WTC11 (cell line): Measurements from ENCODE around the gene GEMIN2. TPM values are rescaled to one million over a fixed set of nuclear protein-coding genes. Genes with fewer than 3 reads are reported as not detected.

Experiments used
- AFF4 ChIP-seq: sonication (generic); formaldehyde crosslinking; IDR thresholded peaks from 2 replicates; pipeline ENCODE4 v1.8.1; 2023; ENCODE audit warnings: mild to moderate bottlenecking, missing genetic modification reagents, borderline replicate concordance
- AR ChIP-seq: fragments of 250-450 bp; sonication (Bioruptor Pico); IDR thresholded peaks from 2 replicates; pipeline ENCODE4 v1.9.0; 2021; ENCODE audit warnings: mild to moderate bottlenecking
- CTCF ChIP-seq: fragments of 200-600 bp; IDR thresholded peaks from 2 replicates; pipeline ENCODE4 v1.8.0; 2022; ENCODE audit warnings: antibody characterized with exemption
- E2F4 ChIP-seq: sonication (generic); formaldehyde crosslinking; IDR thresholded peaks from 2 replicates; pipeline ENCODE4 v1.8.1; 2022; ENCODE audit warnings: low read depth, mild to moderate bottlenecking, moderate library complexity, missing genetic modification reagents, borderline replicate concordance
- E2F5 ChIP-seq: sonication (generic); formaldehyde crosslinking; IDR thresholded peaks from 2 replicates; pipeline ENCODE4 v1.8.1; 2022; ENCODE audit warnings: mild to moderate bottlenecking, moderate library complexity, missing genetic modification reagents
- ERG ChIP-seq: fragments of 250-450 bp; sonication (Bioruptor Pico); IDR thresholded peaks from 2 replicates; pipeline ENCODE4 v1.8.0; 2021; ENCODE audit warnings: mild to moderate bottlenecking
- FOXK1 ChIP-seq: sonication (generic); formaldehyde crosslinking; IDR thresholded peaks from 2 replicates; pipeline ENCODE4 v1.8.0; 2022; ENCODE audit warnings: mild to moderate bottlenecking, moderate library complexity, missing genetic modification reagents
- GABPB1 ChIP-seq: sonication (generic); formaldehyde crosslinking; IDR thresholded peaks from 2 replicates; pipeline ENCODE4 v1.8.1; 2023; ENCODE audit warnings: mild to moderate bottlenecking, missing genetic modification reagents
- MYBL2 ChIP-seq: sonication (generic); formaldehyde crosslinking; IDR thresholded peaks from 2 replicates; pipeline ENCODE4 v1.8.1; 2023; ENCODE audit warnings: mild to moderate bottlenecking, moderate library complexity, missing genetic modification reagents
- NFYB ChIP-seq: sonication (generic); formaldehyde crosslinking; conservative IDR thresholded peaks from 2 replicates; pipeline ENCODE4 v1.8.0; 2022; ENCODE audit warnings: low read depth, missing genetic modification reagents
- NR1H2 ChIP-seq: sonication (generic); formaldehyde crosslinking; IDR thresholded peaks from 2 replicates; pipeline ENCODE4 v1.9.0; 2021; ENCODE audit warnings: mild to moderate bottlenecking, moderate library complexity, missing genetic modification reagents
- NR2C2 ChIP-seq: sonication (generic); formaldehyde crosslinking; IDR thresholded peaks from 2 replicates; pipeline ENCODE4 v1.8.0; 2022; ENCODE audit warnings: mild to moderate bottlenecking, missing genetic modification reagents
- RELA ChIP-seq: sonication (generic); formaldehyde crosslinking; IDR thresholded peaks from 2 replicates; pipeline ENCODE4 v1.8.1; 2022; ENCODE audit warnings: missing genetic modification reagents, mild to moderate bottlenecking, borderline replicate concordance
- SMAD3 ChIP-seq: sonication (generic); formaldehyde crosslinking; IDR thresholded peaks from 2 replicates; pipeline ENCODE4 v1.8.0; 2022; ENCODE audit warnings: missing genetic modification reagents, mild to moderate bottlenecking, borderline replicate concordance
- SP1 ChIP-seq: sonication (generic); formaldehyde crosslinking; conservative IDR thresholded peaks from 2 replicates; pipeline ENCODE4 v1.8.1; 2022; ENCODE audit warnings: missing genetic modification reagents
- TEAD1 ChIP-seq: sonication (generic); formaldehyde crosslinking; IDR thresholded peaks from 2 replicates; pipeline ENCODE4 v1.8.0; 2022; ENCODE audit warnings: mild to moderate bottlenecking, missing genetic modification reagents
- TP53 ChIP-seq: sonication (generic); formaldehyde crosslinking; IDR thresholded peaks from 2 replicates; pipeline ENCODE4 v1.8.1; 2023; ENCODE audit warnings: mild to moderate bottlenecking, missing genetic modification reagents
- USF2 ChIP-seq: sonication (generic); formaldehyde crosslinking; IDR thresholded peaks from 2 replicates; pipeline ENCODE4 v1.8.1; 2023; ENCODE audit warnings: mild to moderate bottlenecking, missing genetic modification reagents, moderate library complexity
- ZBTB21 ChIP-seq: sonication (generic); formaldehyde crosslinking; IDR thresholded peaks from 2 replicates; pipeline ENCODE4 v1.8.1; 2023; ENCODE audit warnings: mild to moderate bottlenecking, missing genetic modification reagents, borderline replicate concordance
- ZNF121 ChIP-seq: sonication (generic); formaldehyde crosslinking; IDR thresholded peaks from 2 replicates; pipeline ENCODE4 v1.8.0; 2023; ENCODE audit warnings: missing genetic modification reagents
- total RNA-seq: library from RNA; stranded (reverse); gene quantifications from 3 replicates; pipeline ENCODE4 v1.2.3, GENCODE V29; 2021

The GEMIN2 gene
- total RNA-seq, 1 experiment from 2014 or later, result 27.1 TPM

GRCh38 chr14:39102969-39103957 is 10.9 kb upstream of the GEMIN2 start, which contains the start of gene SEC23A (continued):
- TF ChIP-seq AFF4, result no peak
- no peak for TF ChIP-seq NFYB
- TF ChIP-seq SMAD3, result 0 out of 2 replicates have a peak, but pooled peaks have one; percentile 50
- TF ChIP-seq GABPB1 (CRISPR knock-in tag), result peak; percentile 90
- TF ChIP-seq CTCF, result no peak
- TF ChIP-seq SP1, result peak; percentile 94
- TF ChIP-seq ERG, result no peak
- TF ChIP-seq NR2C2 (CRISPR knock-in tag), result no peak
- peak; percentile 76; the same call in 1 of the 2 replicates for TF ChIP-seq E2F5 (CRISPR knock-in tag)
- no peak for TF ChIP-seq RELA (CRISPR knock-in tag)
- TF ChIP-seq E2F4, result no peak
- no peak for TF ChIP-seq AR
- TF ChIP-seq NR1H2 (CRISPR knock-in tag), result no peak
- peak; percentile 49; the same call in 1 of the 2 replicates for TF ChIP-seq FOXK1 (CRISPR knock-in tag)
- TF ChIP-seq TEAD1 (CRISPR knock-in tag), result peak; percentile 73; the same call in 1 of the 2 replicates
- peak; percentile 52; the same call in 1 of the 2 replicates for TF ChIP-seq ZBTB21 (CRISPR knock-in tag)
- TF ChIP-seq TP53 (CRISPR knock-in tag), result peak; percentile 84
- 0 out of 2 replicates have a peak, but pooled peaks have one; percentile 74 for TF ChIP-seq MYBL2 (CRISPR knock-in tag)
- TF ChIP-seq ZNF121 (CRISPR knock-in tag), result peak; percentile 85
- TF ChIP-seq USF2, result 0 out of 2 replicates have a peak, but pooled peaks have one; percentile 20
